GM10266 (cell line): ENCODE data around the gene UBE2Z.

Experiments used
- DNase-seq: peaks from one replicate; pipeline ENCODE4 v3.0.0; 2012; ENCODE audit errors: extremely low spot score
- TF ChIP-seq, protein P1 (sequence below): IDR thresholded peaks from 2 replicates; pipeline ENCODE4 v1.5.1; 2012; ENCODE audit warnings: mild to moderate bottlenecking, low read depth; ENCODE audit not compliant: control insufficient read depth, insufficient read depth; ENCODE audit errors: missing control alignments

The UBE2Z gene

DNA sequence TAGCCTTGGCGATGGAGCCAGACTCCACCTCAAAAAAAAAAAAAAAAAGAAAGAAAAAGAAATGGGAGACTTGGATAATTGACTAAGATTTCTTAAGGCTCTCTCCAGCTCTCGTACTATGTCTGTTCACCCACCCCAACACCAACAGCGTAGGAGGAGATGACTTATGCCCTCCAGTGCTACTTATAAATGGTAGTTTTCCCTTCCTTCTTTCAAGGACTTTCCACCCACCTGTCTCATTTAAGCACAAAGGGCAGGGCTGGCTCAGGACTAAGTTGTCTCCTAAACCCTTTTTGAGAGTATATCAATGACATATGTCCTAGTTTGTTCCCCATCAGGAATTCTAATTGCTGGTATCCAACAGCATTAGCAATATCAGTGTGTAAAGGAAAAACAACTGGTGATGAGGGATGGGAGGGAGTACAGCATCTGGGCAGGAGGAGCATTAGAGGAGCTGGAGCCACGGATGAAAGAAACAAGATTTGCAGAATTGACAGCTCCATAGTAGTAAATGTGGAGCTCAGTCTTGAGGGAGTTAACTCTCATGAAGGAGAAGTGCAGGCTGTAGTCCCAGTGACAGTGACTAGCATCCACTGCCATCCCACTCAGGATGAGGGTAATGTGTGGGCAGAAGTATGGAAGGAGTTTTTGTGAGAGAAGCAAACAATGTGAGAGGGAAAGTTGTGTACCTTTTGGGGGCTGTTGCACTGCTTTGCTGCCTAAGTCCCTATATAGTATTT, 17.2 kb downstream of the UBE2Z start:
- TF ChIP-seq, protein P1, sequence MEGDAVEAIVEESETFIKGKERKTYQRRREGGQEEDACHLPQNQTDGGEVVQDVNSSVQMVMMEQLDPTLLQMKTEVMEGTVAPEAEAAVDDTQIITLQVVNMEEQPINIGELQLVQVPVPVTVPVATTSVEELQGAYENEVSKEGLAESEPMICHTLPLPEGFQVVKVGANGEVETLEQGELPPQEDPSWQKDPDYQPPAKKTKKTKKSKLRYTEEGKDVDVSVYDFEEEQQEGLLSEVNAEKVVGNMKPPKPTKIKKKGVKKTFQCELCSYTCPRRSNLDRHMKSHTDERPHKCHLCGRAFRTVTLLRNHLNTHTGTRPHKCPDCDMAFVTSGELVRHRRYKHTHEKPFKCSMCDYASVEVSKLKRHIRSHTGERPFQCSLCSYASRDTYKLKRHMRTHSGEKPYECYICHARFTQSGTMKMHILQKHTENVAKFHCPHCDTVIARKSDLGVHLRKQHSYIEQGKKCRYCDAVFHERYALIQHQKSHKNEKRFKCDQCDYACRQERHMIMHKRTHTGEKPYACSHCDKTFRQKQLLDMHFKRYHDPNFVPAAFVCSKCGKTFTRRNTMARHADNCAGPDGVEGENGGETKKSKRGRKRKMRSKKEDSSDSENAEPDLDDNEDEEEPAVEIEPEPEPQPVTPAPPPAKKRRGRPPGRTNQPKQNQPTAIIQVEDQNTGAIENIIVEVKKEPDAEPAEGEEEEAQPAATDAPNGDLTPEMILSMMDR = no peak

DNA sequence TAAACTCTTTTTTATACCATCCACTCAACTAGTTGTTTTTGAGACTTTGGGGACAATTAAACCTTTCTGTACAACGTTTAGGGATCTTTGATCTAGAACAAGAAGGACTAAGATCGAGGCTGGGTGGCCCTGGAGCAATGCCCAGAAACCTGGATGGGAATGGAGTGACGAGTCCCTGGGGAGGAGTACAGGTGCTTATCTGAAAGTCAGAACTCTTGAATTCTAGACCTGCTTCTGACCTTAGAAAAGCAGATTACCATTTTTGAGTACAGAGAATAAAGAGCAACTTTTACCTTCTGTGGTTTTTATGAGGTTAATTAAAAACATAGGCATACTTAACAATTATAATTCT, 17.8 kb downstream of the UBE2Z start:
- TF ChIP-seq, protein P1 = no peak

More for the DNA sequence above, 17.2 kb downstream of the UBE2Z start:
- no peak for DNase-seq

DNA sequence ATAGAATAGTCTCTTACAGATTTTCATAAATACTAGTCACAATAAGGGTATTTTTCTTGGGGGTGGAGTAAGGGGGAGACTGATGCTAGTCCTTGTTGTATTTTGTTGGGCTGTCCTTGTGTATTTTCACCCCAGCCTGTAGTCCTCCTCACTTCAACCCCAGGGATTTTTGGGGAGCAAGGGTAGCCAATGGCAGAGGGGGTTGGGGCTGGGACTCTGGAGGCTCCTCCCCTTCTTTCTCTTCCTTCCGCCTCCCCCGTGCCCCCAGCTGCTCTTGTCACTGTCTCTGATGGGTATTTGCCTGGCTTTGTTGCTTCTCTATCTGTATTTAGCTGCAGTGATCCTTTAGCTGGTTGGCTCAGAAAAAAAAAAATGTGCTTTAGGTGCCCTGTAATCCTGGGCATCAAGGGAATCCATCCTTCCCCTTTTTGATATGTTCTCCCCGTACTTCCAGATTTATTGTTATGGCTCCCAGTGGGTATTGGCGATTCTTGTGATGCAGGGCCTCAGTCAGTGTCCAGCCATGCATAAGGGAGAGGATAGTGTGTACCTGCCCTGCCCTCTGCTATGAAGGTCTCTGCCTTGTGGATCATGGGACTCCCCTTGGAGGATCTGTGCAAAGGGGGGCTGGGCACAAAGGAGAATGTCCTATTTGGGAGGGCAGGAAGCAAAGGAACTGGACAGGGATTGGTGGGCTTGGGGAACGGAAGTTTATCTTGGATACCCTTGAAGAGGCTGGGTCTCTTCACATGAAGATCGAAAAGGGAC, 20.0 kb downstream of the UBE2Z start:
- TF ChIP-seq, protein P1 = no peak
- DNase-seq = no peak

More for the DNA sequence above, 17.8 kb downstream of the UBE2Z start:
- DNase-seq = no peak

GRCh38 chr17:48928876-48929811, 20.9 kb downstream of the UBE2Z start:
- TF ChIP-seq, protein P1 = no peak
- no peak for DNase-seq

GRCh38 chr17:48929812-48930165, 21.6 kb downstream of the UBE2Z start:
- TF ChIP-seq, protein P1 = no peak
- no peak for DNase-seq

DNA sequence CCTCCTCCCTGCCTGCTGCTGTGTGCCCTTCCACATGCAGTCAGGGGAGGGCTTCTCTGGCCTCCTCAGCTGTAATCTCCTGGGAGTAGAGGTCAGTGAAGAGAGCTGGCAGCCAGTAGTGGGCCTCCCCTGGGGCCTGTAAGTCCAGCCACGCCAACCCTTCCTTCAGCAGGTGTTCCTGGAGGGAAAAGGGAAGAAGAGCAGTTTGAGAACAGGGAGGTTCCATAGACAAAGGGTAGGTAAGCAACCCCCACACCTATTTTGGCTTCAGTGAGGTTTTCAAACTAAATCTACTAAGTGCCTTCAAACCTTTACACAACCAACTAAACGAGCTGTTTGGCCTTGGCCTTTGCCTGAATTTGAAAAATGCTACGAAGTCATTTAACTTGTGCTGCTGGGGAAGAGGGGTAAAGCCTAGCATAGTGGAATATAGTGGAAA, 22.2 kb downstream of the UBE2Z start:
- TF ChIP-seq, protein P1 = no peak
- DNase-seq = no peak

GRCh38 chr17:48933035-48933434, 24.8 kb downstream of the UBE2Z start:
- DNase-seq = no peak
- TF ChIP-seq, protein P1 = no peak
